IMR-90 (cell line): ENCODE results near the gene LRFN2. TPM values are rescaled to one million over a fixed set of nuclear protein-coding genes. Genes with fewer than 3 reads are reported as not detected.

Source experiments
- ATAC-seq: fragments of 200-7000 bp; cut with Tn5 transposase; 2 replicates; pipeline ENCODE4 v1.9.1; 2020; ENCODE audit warnings: low read depth, mild to moderate bottlenecking, moderate library complexity
- BruUV-seq: library from RNA; stranded (reverse); fragments of 400-500 nt; replicated peaks from 2 replicates; lab custom pipeline; 2021; lab: Mats Ljungman, UMichigan
- CTCF ChIA-PET: fragments of 300-600 bp; formaldehyde crosslinking; extraction: SDS; loops from one replicate; lab custom pipeline; 2021; ENCODE audit warnings: antibody characterized with exemption; lab: Yijun Ruan, JAX
- POLR2A ChIA-PET: fragments of 300-600 bp; sonication (Branson Sonifier 250); formaldehyde crosslinking; loops from one replicate; lab custom pipeline; 2022; ENCODE audit warnings: antibody characterized with exemption; ENCODE audit not compliant: unreplicated experiment; lab: Charles Lee
- DNase-seq: peaks from one replicate; pipeline ENCODE4 v3.0.0; 2013
- H2AFZ ChIP-seq: replicated peaks from 2 replicates; pipeline ENCODE3; 2013; ENCODE audit warnings: low read length, mild to moderate bottlenecking; ENCODE audit not compliant: poor library complexity
- H2AK5ac ChIP-seq: 2 replicates; pipeline ENCODE4 v1.6.1; 2013; ENCODE audit warnings: low read depth, low read length, inconsistent platforms
- H2AK9ac ChIP-seq: replicated peaks from 2 replicates; pipeline ENCODE3; 2013; ENCODE audit warnings: mild to moderate bottlenecking, low read depth, low read length, moderate library complexity; ENCODE audit not compliant: poor library complexity
- H2BK120ac ChIP-seq: 2 replicates; pipeline ENCODE4 v1.6.1; 2013; ENCODE audit warnings: low read depth, low read length, inconsistent platforms
- H2BK15ac ChIP-seq: 3 replicates; pipeline ENCODE4 v1.6.1; 2013; ENCODE audit warnings: low read depth, low read length, inconsistent platforms
- H2BK20ac ChIP-seq: 2 replicates; pipeline ENCODE4 v1.6.1; 2013; ENCODE audit warnings: low read depth, mild to moderate bottlenecking, inconsistent platforms, low read length, moderate library complexity
- H2BK5ac ChIP-seq: 2 replicates; pipeline ENCODE4 v1.6.1; 2013; ENCODE audit warnings: mild to moderate bottlenecking, low read depth, low read length, inconsistent platforms; ENCODE audit not compliant: poor library complexity, severe bottlenecking
- H3K14ac ChIP-seq: replicated peaks from 2 replicates; pipeline ENCODE4 v1.6.1; 2013; ENCODE audit warnings: low read depth, low read length, inconsistent platforms
- H3K18ac ChIP-seq: 2 replicates; pipeline ENCODE4 v1.6.1; 2013; ENCODE audit warnings: low read depth, low read length, control low read depth
- H3K23ac ChIP-seq: 2 replicates; pipeline ENCODE4 v1.6.1; 2013; ENCODE audit warnings: low read depth, low read length, inconsistent platforms
- H3K27ac ChIP-seq: 2 replicates; pipeline ENCODE4 v1.5.1; 2013; ENCODE audit warnings: mild to moderate bottlenecking, control low read depth, low read length; ENCODE audit not compliant: insufficient read depth
- H3K27me3 ChIP-seq: 2 replicates; pipeline ENCODE4 v1.6.1; 2013; ENCODE audit warnings: low read length; ENCODE audit not compliant: control insufficient read depth, insufficient read depth
- H3K36me3 ChIP-seq: 2 replicates; pipeline ENCODE4 v1.6.1; 2013; ENCODE audit warnings: low read length, mixed read lengths; ENCODE audit not compliant: control insufficient read depth, insufficient read depth
- H3K4ac ChIP-seq: 2 replicates; pipeline ENCODE4 v1.6.1; 2013; ENCODE audit warnings: low read depth, low read length, inconsistent platforms
- H3K4me1 ChIP-seq: 2 replicates; pipeline ENCODE4 v1.6.1; 2013; ENCODE audit warnings: low read length, mixed read lengths; ENCODE audit not compliant: control insufficient read depth, insufficient read depth
- H3K4me2 ChIP-seq: 2 replicates; pipeline ENCODE4 v1.6.1; 2013; ENCODE audit warnings: low read depth, mild to moderate bottlenecking, control low read depth, low read length, moderate library complexity
- H3K4me3 ChIP-seq: 2 replicates; pipeline ENCODE4 v1.5.1; 2013; ENCODE audit warnings: low read depth, mild to moderate bottlenecking, control low read depth, low read length, moderate library complexity; ENCODE audit not compliant: insufficient read depth
- H3K56ac ChIP-seq: 2 replicates; pipeline ENCODE4 v1.6.1; 2013; ENCODE audit warnings: low read length, inconsistent platforms; ENCODE audit not compliant: insufficient read depth; ENCODE audit errors: extremely low read depth
- H3K79me1 ChIP-seq, 2 experiments: 2 replicates each; pipeline ENCODE4 v1.6.1; 2013; ENCODE audit warnings: low read length in 2 of 2, inconsistent platforms in 1 of 2, low read depth in 1 of 2
- H3K9ac ChIP-seq: 2 replicates; pipeline ENCODE4 v1.6.1; 2013; ENCODE audit warnings: low read depth, low read length, control low read depth
- H3K9me1 ChIP-seq: 2 replicates; pipeline ENCODE4 v1.6.1; 2013; ENCODE audit warnings: low read length, inconsistent platforms; ENCODE audit not compliant: insufficient read depth
- H3K9me3 ChIP-seq: 2 replicates; pipeline ENCODE4 v1.6.1; 2013; ENCODE audit warnings: low read length; ENCODE audit not compliant: control insufficient read depth, insufficient read depth
- H4K20me1 ChIP-seq: 2 replicates; pipeline ENCODE4 v1.6.1; 2013; ENCODE audit warnings: low read length, inconsistent platforms; ENCODE audit not compliant: insufficient read depth
- H4K5ac ChIP-seq: 2 replicates; pipeline ENCODE4 v1.6.1; 2013; ENCODE audit warnings: mild to moderate bottlenecking, low read depth, low read length, control low read depth
- H4K8ac ChIP-seq, 2 experiments: 2 replicates each; pipeline ENCODE4 v1.6.1; 2013; ENCODE audit warnings: low read depth in 2 of 2, low read length in 2 of 2, control low read depth in 1 of 2, inconsistent platforms in 1 of 2
- H4K91ac ChIP-seq: 2 replicates; pipeline ENCODE4 v1.6.1; 2013; ENCODE audit warnings: low read depth, low read length, inconsistent platforms; ENCODE audit not compliant: insufficient read depth
- BHLHE40 ChIP-seq: fragments of 150-350 bp; IDR thresholded peaks from 2 replicates; pipeline ENCODE4 v1.6.1; 2016; ENCODE audit warnings: mild to moderate bottlenecking, low read depth, low read length
- CEBPB ChIP-seq: IDR thresholded peaks from 2 replicates; pipeline ENCODE4 v1.6.1; 2012; ENCODE audit warnings: low read depth, low read length, improper control_type of control experiment
- CHD1 ChIP-seq: IDR thresholded peaks from 2 replicates; pipeline ENCODE4 v1.6.1; 2012; ENCODE audit warnings: low read depth, low read length, improper control_type of control experiment
- CTCF ChIP-seq: conservative IDR thresholded peaks from 2 replicates; pipeline ENCODE4 v1.5.1; 2012; ENCODE audit warnings: mild to moderate bottlenecking, low read depth, low read length, improper control_type of control experiment
- ELK1 ChIP-seq: fragments of 150-350 bp; IDR thresholded peaks from 2 replicates; pipeline ENCODE4 v1.6.1; 2016; ENCODE audit warnings: low read depth, mild to moderate bottlenecking, low read length, moderate library complexity, borderline replicate concordance
- MAFK ChIP-seq: IDR thresholded peaks from 2 replicates; pipeline ENCODE4 v1.6.1; 2012; ENCODE audit warnings: low read depth, low read length, improper control_type of control experiment
- MAZ ChIP-seq: IDR thresholded peaks from 2 replicates; pipeline ENCODE4 v1.6.1; 2012; ENCODE audit warnings: low read depth, mild to moderate bottlenecking, low read length, improper control_type of control experiment, moderate library complexity, borderline replicate concordance
- MXI1 ChIP-seq: IDR thresholded peaks from 2 replicates; pipeline ENCODE4 v1.6.1; 2012; ENCODE audit warnings: low read depth, mild to moderate bottlenecking, low read length, moderate library complexity, borderline replicate concordance
- NFE2L2 ChIP-seq: fragments of 150-350 bp; IDR thresholded peaks from 2 replicates; pipeline ENCODE4 v1.6.1; 2016; ENCODE audit warnings: low read depth, mild to moderate bottlenecking, low read length
- POLR2A ChIP-seq: IDR thresholded peaks from 2 replicates; pipeline ENCODE4 v1.6.1; 2012; ENCODE audit warnings: mild to moderate bottlenecking, low read depth, low read length
- RAD21 ChIP-seq: IDR thresholded peaks from 2 replicates; pipeline ENCODE4 v1.6.1; 2012; ENCODE audit warnings: low read length, improper control_type of control experiment
- RCOR1 ChIP-seq: IDR thresholded peaks from 2 replicates; pipeline ENCODE4 v1.6.1; 2012; ENCODE audit warnings: mild to moderate bottlenecking, low read length, improper control_type of control experiment; ENCODE audit not compliant: insufficient replicate concordance
- RFX5 ChIP-seq: IDR thresholded peaks from 2 replicates; pipeline ENCODE4 v1.8.0; 2012; ENCODE audit warnings: low read depth, mild to moderate bottlenecking, low read length, moderate library complexity
- SMC3 ChIP-seq: fragments of 150-350 bp; IDR thresholded peaks from 2 replicates; pipeline ENCODE4 v1.6.1; 2016; ENCODE audit warnings: low read depth, mild to moderate bottlenecking, antibody characterized with exemption, low read length, moderate library complexity
- USF2 ChIP-seq: fragments of 150-350 bp; IDR thresholded peaks from 2 replicates; pipeline ENCODE4 v1.6.1; 2017; ENCODE audit warnings: mild to moderate bottlenecking, antibody characterized with exemption, low read length, low read depth
- WGBS, 2 experiments: methylation state at CpG; one replicate each; pipeline versions ENCODE4 v1.1.5 to v1.1.7; 2013; ENCODE audit warnings: missing lambda C conversion rate in 2 of 2; ENCODE audit not compliant: insufficient read length in 1 of 2; ENCODE audit errors: extremely low coverage in 2 of 2; 5-methylcytosine and 5-hydroxymethylcytosine counted together
- dilution Hi-C: fragments of 300-500 bp; cut with HindIII; formaldehyde crosslinking; loops from one replicate; pipeline ENCODE4 v1.14.3; 2018; ENCODE audit warnings: low sequenced_read_pairs; ENCODE audit not compliant: unreplicated experiment
- in situ Hi-C: fragments of 300-500 bp; cut with MboI; formaldehyde crosslinking; loops from 3 replicates; pipeline ENCODE4 v1.14.3; 2019; ENCODE audit warnings: low sequenced_read_pairs, inconsistent platforms, mixed read lengths
- intact Hi-C: fragments of 100-400 bp; cut with micrococcal nuclease; formaldehyde crosslinking; loops from 2 replicates; pipeline ENCODE4 v1.10.0; 2022
- polyA plus RNA-seq, 3 experiments: library from polyadenylated mRNA; depleted of rRNA; stranded (reverse); fragments of >200 nt; gene quantifications; 2 replicates each; pipeline ENCODE4 v1.2.3, GENCODE V29; 2012; ENCODE audit warnings: low replicate concordance in 1 of 3
- total RNA-seq: library from RNA; depleted of rRNA; stranded (reverse); fragments of >200 nt; gene quantifications from 2 replicates; pipeline ENCODE4 v1.2.3, GENCODE V29; 2012

Gene LRFN2
- total and polyA plus RNA-seq, 2 of the 4 experiments (the other 2 are of a cell fraction), result not detected

GRCh38 chr6:40395066-40395697 lies 192.0 kb downstream of the LRFN2 start:
- H4K91ac ChIP-seq, result no peak overlapping the region
- H3K4me1 ChIP-seq, result no peaks in the 10 kb centered on the region

More at GRCh38 chr6:40395066-40395697, 192.0 kb downstream of the LRFN2 start:
- H2BK5ac ChIP-seq, result no peak overlapping the region
- H2BK20ac ChIP-seq, result no peak overlapping the region
- H3K14ac ChIP-seq, result no peak overlapping the region
- no peak overlapping the region for H3K4ac ChIP-seq
- in situ Hi-C loops (no loop called here), intact Hi-C loops (no loop called here), dilution Hi-C loops (no loop called here)
- H2BK15ac ChIP-seq, result no peak overlapping the region
- ATAC-seq (no peak), DNase-seq (no peak)
- H3K4me3 ChIP-seq, result no peak overlapping the region
- no peaks in the 10 kb centered on the region for H3K9me1 ChIP-seq
- WGBS, 2 experiments, result 38% methylated on average over 1 of the region's 5 CpGs; no CpG with 5 or more reads in 1 of the 2 experiments
- no peak overlapping the region for H2AK9ac ChIP-seq
- no peak for TF ChIP-seq CEBPB
- no peak for TF ChIP-seq USF2
- no peak for TF ChIP-seq MAZ
- no peak for TF ChIP-seq MAFK
- TF ChIP-seq CHD1, result no peak
- no peak for TF ChIP-seq RAD21
- TF ChIP-seq ELK1, result no peak
- TF ChIP-seq RCOR1, result no peak
- TF ChIP-seq SMC3, result no peak
- no peak for TF ChIP-seq NFE2L2
- TF ChIP-seq POLR2A, result no peak
- TF ChIP-seq MXI1, result no peak
- TF ChIP-seq BHLHE40, result no peak
- no peak for TF ChIP-seq CTCF
- no peak for TF ChIP-seq RFX5
- H2AK5ac ChIP-seq, result no peak overlapping the region
- H3K56ac ChIP-seq, result no peak overlapping the region
- no peaks in the 10 kb centered on the region for H3K79me1 ChIP-seq
- H3K18ac ChIP-seq, result no peak overlapping the region
- no TSS peak for BruUV-seq
- CTCF ChIA-PET, result no interaction called here
- no peaks in the 10 kb centered on the region for H3K36me3 ChIP-seq
- no peak overlapping the region for H3K23ac ChIP-seq
- POLR2A ChIA-PET, result no interaction called here
- no peak overlapping the region for H3K4me2 ChIP-seq
- H4K5ac ChIP-seq, result no peak overlapping the region
- no peak overlapping the region for H2BK120ac ChIP-seq
- no peaks in the 10 kb centered on the region for H3K27me3 ChIP-seq
- no peak overlapping the region for H4K8ac ChIP-seq
- H3K9ac ChIP-seq, result no peak overlapping the region
- no peaks in the 10 kb centered on the region for H4K20me1 ChIP-seq
- H3K27ac ChIP-seq, result no peak overlapping the region
- no peak overlapping the region for H2AFZ ChIP-seq
- no peaks in the 10 kb centered on the region for H3K9me3 ChIP-seq
